ENCODE measurements around the gene TJP1. TPM values are rescaled to one million over a fixed set of nuclear protein-coding genes. Genes with fewer than 3 reads are reported as not detected.

TJP1 gene
- total RNA-seq, 1 experiment from 2014 or later = 140 TPM

GRCh38 chr15:29693225-29693624 lies 129.0 kb downstream of the TJP1 start:
- Mint-ChIP-seq H3K36me3 (ENCODE audit: insufficient read depth in 1 of 3, low read depth in 3 of 3) (no peaks in the 10 kb centered on the region; a peak in 1 of 7 replicates), H3K4me3 (no peak overlapping the region), H3K27ac (no peak overlapping the region), H3K9me3 (no peaks in the 10 kb centered on the region), H3K4me1 (peaks cover 0 to 9% of the 10 kb centered on the region in 2 experiments; a peak in 3 of 4 replicates), H3K27me3 (ENCODE audit: low read depth) (no peaks in the 10 kb centered on the region; the same call in 1 of the 2 replicates)
- Histone ChIP-seq H3K18ac (ENCODE audit: insufficient read length, low read depth, low read length) (no peak overlapping the region), H2AFZ (ENCODE audit: low read length) (no peak overlapping the region), H2BK20ac (ENCODE audit: low read depth, low read length, poor library complexity, severe bottlenecking) (no peak overlapping the region), H4K20me1 (ENCODE audit: control insufficient read depth, insufficient read depth, insufficient read length) (no peaks in the 10 kb centered on the region), H3K4ac (ENCODE audit: low read depth, low read length) (no peak overlapping the region), H3K79me2 (ENCODE audit: insufficient read depth, low read length) (no peaks in the 10 kb centered on the region), H3K79me1 (ENCODE audit: insufficient read depth, low read depth, low read length, poor library complexity, severe bottlenecking) (no peaks in the 10 kb centered on the region), H3K23ac (ENCODE audit: insufficient read length, low read depth, low read length) (no peak overlapping the region), H4K5ac (ENCODE audit: insufficient read length, low read depth, low read length) (no peak overlapping the region), H2BK5ac (ENCODE audit: insufficient read length, low read length) (no peak overlapping the region), H3K27me3 (ENCODE audit: insufficient read depth, low read length) (no peaks in the 10 kb centered on the region), H3K14ac (ENCODE audit: insufficient read depth, low read length) (no peak overlapping the region), H4K8ac (replicated peaks; ENCODE audit: insufficient read length, low read depth, low read length) (no peak overlapping the region), H3T11ph (ENCODE audit: low read length) (no peak overlapping the region), H2BK120ac (ENCODE audit: low read depth, low read length, poor library complexity, severe bottlenecking) (no peak overlapping the region), H3K4me1 (ENCODE audit: insufficient read depth, low read length) (no peaks in the 10 kb centered on the region), H2BK12ac (ENCODE audit: insufficient read length, low read depth, low read length) (no peak overlapping the region), H3K23me2 (ENCODE audit: insufficient read length, low read depth, low read length, poor library complexity, severe bottlenecking) (no peaks in the 10 kb centered on the region), H2AK5ac (ENCODE audit: insufficient read length, low read length) (no peak overlapping the region), H2BK15ac (ENCODE audit: low read depth, low read length) (no peak overlapping the region), H3K9ac (ENCODE audit: extremely low read depth, insufficient read length, low read length) (no peak overlapping the region), H4K91ac (ENCODE audit: insufficient read length, low read depth, low read length) (no peak overlapping the region), H3K9me3 (ENCODE audit: control insufficient read depth, low read depth, low read length) (no peaks in the 10 kb centered on the region), H3K56ac (ENCODE audit: insufficient read length, low read depth, low read length) (no peak overlapping the region), H3K27ac (ENCODE audit: insufficient read length, low read depth, low read length) (no peak overlapping the region), H3K4me2 (ENCODE audit: insufficient read depth, insufficient read length, low read length) (no peak overlapping the region)
- no CpG with 5 or more reads among the region's 7 CpGs for WGBS (ENCODE audit: extremely low coverage, insufficient read length, low lambda C conversion rate)
- no peak for DNase-seq
- TF ChIP-seq CTCF (conservative IDR thresholded peaks at IDR 0.05) = no peak
